A673 (cell line): ENCODE measurements around the gene SRRT.

Source experiments
- CTCF ChIP-seq: fragments of 300-800, 200-600 bp; sonication (generic); conservative IDR thresholded peaks from 2 replicates; pipeline ENCODE4 v1.5.1; 2017; ENCODE audit warnings: low read depth, mild to moderate bottlenecking, antibody characterized with exemption, low read length, moderate library complexity, mixed read lengths
- EZH2 ChIP-seq: fragments of 200-600 bp; sonication (generic); IDR thresholded peaks from 2 replicates; pipeline ENCODE4 v1.6.1; 2017; ENCODE audit warnings: borderline replicate concordance, low read depth, mild to moderate bottlenecking, mixed read lengths, antibody characterized with exemption, low read length; ENCODE audit not compliant: poor library complexity, severe bottlenecking

- TF ChIP-seq CTCF (no peak), EZH2 (no peak)
Measured at GRCh38 chr7:100914879-100915447, 40.1 kb downstream of the SRRT start.
